ENCODE measurements around the gene RMDN2.

Gene RMDN2

DNA sequence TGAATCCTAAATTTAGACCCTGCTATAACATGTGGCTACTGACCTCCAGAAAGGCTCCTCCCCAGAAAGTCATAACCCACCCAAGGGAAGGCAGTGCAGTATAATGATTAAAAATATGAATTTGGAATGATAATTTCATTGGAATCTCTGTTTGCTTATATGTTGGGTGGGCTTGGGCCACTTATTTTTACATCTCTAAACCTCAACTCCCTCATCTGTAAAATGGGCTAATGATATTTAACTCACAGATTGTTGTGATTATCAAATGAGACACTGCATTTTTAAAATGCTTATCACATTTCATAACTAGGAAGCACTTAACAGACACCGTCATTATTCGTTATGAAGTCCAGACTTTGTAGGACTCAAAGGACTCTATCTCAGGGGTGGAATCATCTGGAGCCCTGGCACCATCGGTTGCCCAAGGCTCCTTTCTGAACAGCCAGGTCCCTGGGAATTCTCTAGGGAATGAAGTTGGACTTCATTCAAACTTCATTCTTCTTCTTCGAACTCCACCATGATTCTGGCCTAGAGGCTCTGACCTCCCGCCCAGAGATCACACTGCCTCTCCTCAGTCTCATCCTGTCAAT, 33.1 kb upstream of the RMDN2 start:
- DNase-seq (ENCODE audit: low read depth), result no peak
- H3K4me3 ChIP-seq (ENCODE audit: low read length), result no peak overlapping the region
- TF ChIP-seq, protein P1, sequence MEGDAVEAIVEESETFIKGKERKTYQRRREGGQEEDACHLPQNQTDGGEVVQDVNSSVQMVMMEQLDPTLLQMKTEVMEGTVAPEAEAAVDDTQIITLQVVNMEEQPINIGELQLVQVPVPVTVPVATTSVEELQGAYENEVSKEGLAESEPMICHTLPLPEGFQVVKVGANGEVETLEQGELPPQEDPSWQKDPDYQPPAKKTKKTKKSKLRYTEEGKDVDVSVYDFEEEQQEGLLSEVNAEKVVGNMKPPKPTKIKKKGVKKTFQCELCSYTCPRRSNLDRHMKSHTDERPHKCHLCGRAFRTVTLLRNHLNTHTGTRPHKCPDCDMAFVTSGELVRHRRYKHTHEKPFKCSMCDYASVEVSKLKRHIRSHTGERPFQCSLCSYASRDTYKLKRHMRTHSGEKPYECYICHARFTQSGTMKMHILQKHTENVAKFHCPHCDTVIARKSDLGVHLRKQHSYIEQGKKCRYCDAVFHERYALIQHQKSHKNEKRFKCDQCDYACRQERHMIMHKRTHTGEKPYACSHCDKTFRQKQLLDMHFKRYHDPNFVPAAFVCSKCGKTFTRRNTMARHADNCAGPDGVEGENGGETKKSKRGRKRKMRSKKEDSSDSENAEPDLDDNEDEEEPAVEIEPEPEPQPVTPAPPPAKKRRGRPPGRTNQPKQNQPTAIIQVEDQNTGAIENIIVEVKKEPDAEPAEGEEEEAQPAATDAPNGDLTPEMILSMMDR (conservative IDR thresholded peaks at IDR 0.05; ENCODE audit: low read depth, low read length), result no peak

DNA sequence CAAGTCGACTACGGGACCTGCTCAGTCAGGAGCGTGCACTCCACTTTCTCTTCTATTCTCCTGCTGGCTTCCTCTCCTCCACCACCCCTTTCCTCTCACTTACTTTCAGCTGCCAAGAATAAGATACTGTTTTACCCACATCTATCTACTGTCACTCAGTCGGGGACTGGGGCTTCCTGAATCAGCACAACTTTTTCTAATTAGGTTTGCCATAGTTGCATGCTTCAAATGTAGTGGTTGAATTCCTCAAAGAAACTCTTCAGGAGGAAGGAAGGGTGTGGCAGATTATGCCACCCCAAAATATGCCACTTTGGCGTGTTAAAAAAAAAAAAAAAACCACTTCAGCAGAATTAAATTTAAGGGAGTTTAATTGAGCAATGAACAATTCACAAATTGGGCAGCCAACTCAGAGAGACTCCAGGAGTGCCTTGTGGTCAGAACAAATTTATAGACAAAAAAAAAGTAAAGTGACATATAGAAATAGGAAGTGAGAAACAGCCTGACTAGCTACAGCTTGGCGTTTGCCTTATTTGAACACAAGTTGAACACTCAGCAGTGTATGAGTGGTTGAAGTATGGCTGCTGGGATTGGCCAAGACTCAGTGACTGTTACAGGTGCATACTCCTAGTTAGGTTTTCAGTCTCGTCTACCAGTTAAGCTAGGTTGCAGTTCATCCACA, 32.5 kb upstream of the RMDN2 start:
- DNase-seq (ENCODE audit: low read depth), result no peak
- H3K4me3 ChIP-seq (ENCODE audit: low read length), result no peak overlapping the region
- TF ChIP-seq, protein P1 (conservative IDR thresholded peaks at IDR 0.05; ENCODE audit: low read depth, low read length), result no peak

DNA sequence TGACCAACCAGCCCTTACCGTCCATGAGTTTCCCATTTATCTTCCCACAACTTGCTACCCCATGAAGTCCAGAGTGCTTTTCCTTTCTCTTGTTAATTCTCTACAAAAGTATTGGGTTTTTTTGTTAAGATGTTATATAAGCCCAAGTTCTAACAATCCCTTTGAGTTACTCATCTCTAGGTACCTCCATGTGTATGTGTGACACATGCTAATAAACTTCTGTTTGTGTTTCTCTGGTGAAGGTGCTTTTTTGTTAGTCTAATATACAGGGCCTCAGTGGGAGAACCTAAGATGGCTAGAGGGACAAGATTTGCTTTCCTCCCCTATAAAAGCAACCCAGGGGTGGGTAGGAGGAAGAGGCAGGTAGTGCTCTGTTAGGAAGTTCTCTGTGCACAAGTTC, 31.8 kb upstream of the RMDN2 start:
- DNase-seq (ENCODE audit: low read depth), result no peak
- TF ChIP-seq, protein P1 (conservative IDR thresholded peaks at IDR 0.05; ENCODE audit: low read depth, low read length), result no peak
- no peak overlapping the region for H3K4me3 ChIP-seq (ENCODE audit: low read length)

DNA sequence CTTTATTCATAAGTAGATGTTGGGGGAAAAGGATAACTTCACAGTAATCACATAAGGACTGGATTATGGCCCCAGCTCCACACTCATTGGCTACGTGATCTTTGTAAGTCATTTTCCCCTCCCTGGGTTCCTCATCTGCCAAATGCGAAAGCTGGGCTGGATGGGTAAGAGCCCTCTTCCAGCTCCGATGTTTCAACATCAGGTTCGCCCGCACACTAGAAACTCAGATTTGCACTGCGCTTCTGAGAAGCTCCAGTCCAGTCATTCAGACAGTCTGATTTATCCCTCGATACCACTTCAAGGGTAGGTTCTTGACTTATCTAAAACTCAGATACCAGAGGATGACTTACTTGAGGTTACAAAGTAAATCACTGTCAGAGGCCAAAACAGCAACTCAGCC, 31.0 kb upstream of the RMDN2 start:
- TF ChIP-seq, protein P1 (conservative IDR thresholded peaks at IDR 0.05; ENCODE audit: low read depth, low read length), result no peak
- H3K4me3 ChIP-seq (ENCODE audit: low read length), result no peak overlapping the region
- no peak for DNase-seq (ENCODE audit: low read depth)

DNA sequence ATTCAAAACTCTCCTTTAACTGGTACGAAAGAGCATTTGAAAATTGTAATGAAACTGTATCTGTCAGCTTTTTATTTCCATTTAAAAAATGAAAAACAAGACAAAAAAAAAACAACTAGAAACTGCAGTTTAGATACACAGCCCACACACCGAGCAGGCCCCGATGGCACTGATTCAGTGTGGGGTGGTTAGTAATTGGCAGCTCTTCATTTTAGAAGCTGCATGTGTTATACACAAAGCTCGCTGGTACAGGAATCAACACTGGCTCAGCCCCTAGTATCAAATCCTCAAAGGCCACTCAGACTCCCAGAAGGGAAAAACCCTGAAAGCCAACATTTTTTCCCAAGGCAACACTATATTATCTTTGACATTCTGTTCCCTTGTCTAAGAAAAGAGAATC, 30.5 kb upstream of the RMDN2 start:
- TF ChIP-seq, protein P1 (conservative IDR thresholded peaks at IDR 0.05; ENCODE audit: low read depth, low read length), result no peak
- no peak overlapping the region for H3K4me3 ChIP-seq (ENCODE audit: low read length)
- DNase-seq (ENCODE audit: low read depth), result no peak

DNA sequence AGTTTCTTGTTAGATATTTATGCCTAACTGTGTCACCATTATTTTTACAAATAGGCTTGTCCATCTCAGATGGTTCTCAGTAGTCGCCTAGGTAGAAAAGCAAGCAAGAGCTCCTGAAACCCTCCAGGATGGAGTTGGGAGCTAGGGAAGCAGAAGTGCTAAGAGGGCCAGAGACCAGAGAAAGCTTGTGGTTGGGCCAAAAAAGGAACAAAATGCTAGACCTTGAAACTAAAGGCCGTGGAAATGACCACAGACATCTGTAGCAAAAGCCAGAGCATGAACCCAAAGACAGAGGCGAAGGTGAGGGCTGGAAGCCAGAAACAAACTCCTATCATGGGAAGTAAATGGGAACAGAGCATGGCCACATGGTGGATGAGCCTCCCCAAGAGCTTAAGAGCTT, 29.9 kb upstream of the RMDN2 start:
- DNase-seq (ENCODE audit: low read depth), result no peak

More for the DNA sequence above, 29.9 kb upstream of the RMDN2 start:
- no peak overlapping the region for H3K4me3 ChIP-seq (ENCODE audit: low read length)
- TF ChIP-seq, protein P1 (conservative IDR thresholded peaks at IDR 0.05; ENCODE audit: low read depth, low read length), result no peak
